Kidney (tissue), 11 donors: ENCODE data around the gene ZNF630. TPM values are rescaled to one million over a fixed set of nuclear protein-coding genes. Genes with fewer than 3 reads are reported as not detected.
"Not testable (repeated sequence)": the region's sequence is repeated elsewhere in the genome, so short reads cannot be mapped to it uniquely, and the experiment has no call there.

Experiments used
- DNase-seq, 5 donors: peaks; one replicate each; pipeline ENCODE4 v3.0.0-alpha.2; 2013 to 2020
- FAIRE-seq: peaks from 2 replicates; lab custom pipeline; 2012; peaks lifted over from hg19 to GRCh38; lab: Jason Lieb, UNC
- H3K27ac ChIP-seq, 2 donors: one replicate each; pipeline ENCODE4 v1.7.0; 2013; ENCODE audit warnings: low read depth in 2 of 2, low read length in 2 of 2, inconsistent platforms in 1 of 2
- H3K27me3 ChIP-seq: one replicate; pipeline ENCODE4 v1.7.1; 2013; ENCODE audit warnings: low read length, inconsistent platforms; ENCODE audit not compliant: control insufficient read depth, insufficient read depth
- H3K36me3 ChIP-seq, 3 donors: one replicate each; pipeline versions ENCODE4 v1.7.0 to v1.7.1; 2013; ENCODE audit warnings: low read length in 3 of 3, control low read depth in 1 of 3, inconsistent platforms in 1 of 3; ENCODE audit not compliant: insufficient read depth in 3 of 3, control insufficient read depth in 2 of 3
- H3K4me1 ChIP-seq, 3 donors: one replicate each; pipeline versions ENCODE4 v1.7.0 to v1.7.1; 2013; ENCODE audit warnings: low read length in 3 of 3, inconsistent platforms in 1 of 3, low read depth in 1 of 3; ENCODE audit not compliant: control insufficient read depth in 2 of 3, insufficient read depth in 2 of 3
- H3K4me3 ChIP-seq, 3 donors: one replicate each; pipeline versions ENCODE4 v1.7.0 to v1.8.1; 2013; ENCODE audit warnings: low read length in 3 of 3, control low read depth in 1 of 3, inconsistent platforms in 1 of 3
- H3K9ac ChIP-seq, 3 donors: one replicate each; pipeline versions ENCODE4 v1.7.0 to v1.7.1; 2013; ENCODE audit warnings: low read length in 3 of 3, control low read depth in 1 of 3, inconsistent platforms in 1 of 3
- H3K9me3 ChIP-seq, 3 donors: one replicate each; pipeline versions ENCODE4 v1.7.0 to v1.7.1; 2013; ENCODE audit warnings: low read length in 3 of 3, control low read depth in 1 of 3, inconsistent platforms in 1 of 3; ENCODE audit not compliant: control insufficient read depth in 2 of 3, insufficient read depth in 1 of 3
- intact Hi-C: fragments of 100-400 bp; cut with DNase I; formaldehyde crosslinking; loops from one replicate; pipeline ENCODE4 v1.11.1; 2022
- polyA plus RNA-seq: library from polyadenylated mRNA; stranded (reverse); fragments of 350-450 nt; fragmentation: Illumina TruSeq; extraction: RNeasy Lipid Tissue Mini Kit (QIAGEN cat#74804); gene quantifications from one replicate; pipeline ENCODE4 v1.2.3, GENCODE V29; 2014; ENCODE audit warnings: low read depth, low replicate concordance; ENCODE audit not compliant: insufficient read depth
- total RNA-seq: library from RNA; stranded (reverse); fragmentation: NEBNext Ultra II Directional; extraction: Animal tissue kit (Norgen Biotek cat#: 25700); gene quantifications from one replicate; pipeline ENCODE4 v1.2.1, GENCODE V29; 2021
- donor health status: control.
- donor health status: control.
- donor health status: DM: yes; HTN: yes; CAD: no.
- donor health status: Normal renal cell carcinoma (clear cell type).

Gene ZNF630
- total and polyA plus RNA-seq, 2 donors from 2014 or later: 3.2 to 3.3 TPM

- H3K9me3 ChIP-seq, intact Hi-C loops, H3K27ac ChIP-seq, H3K36me3 ChIP-seq, FAIRE-seq, H3K4me1 ChIP-seq, H3K9ac ChIP-seq, H3K27me3 ChIP-seq, DNase-seq, H3K4me3 ChIP-seq: not testable (repeated sequence)
These were observed 54.7 kb downstream of the ZNF630 start for GRCh38 chrX:48016583-48017310.

- H3K27ac ChIP-seq, intact Hi-C loops, FAIRE-seq, H3K27me3 ChIP-seq, H3K4me3 ChIP-seq, H3K4me1 ChIP-seq, H3K9ac ChIP-seq, H3K36me3 ChIP-seq, H3K9me3 ChIP-seq, DNase-seq: not testable (repeated sequence)
These were observed 61.9 kb downstream of the ZNF630 start for GRCh38 chrX:48009445-48009960.

Other genes with a start within 250 kb of the ZNF630 start
- gene ZNF81, start 234.7 kb downstream of the ZNF630 start, total RNA-seq: 16.1 TPM
- gene ZNF81, start 234.7 kb downstream of the ZNF630 start, polyA plus RNA-seq: 2.5 TPM
- gene ZNF182, start 67.7 kb downstream of the ZNF630 start, total RNA-seq: 5.8 TPM
- 3.2 TPM for gene ZNF182, start 67.7 kb downstream of the ZNF630 start, polyA plus RNA-seq
- gene SPACA5, start 64.7 kb downstream of the ZNF630 start, total RNA-seq: not detected
- not detected for gene SPACA5, start 64.7 kb downstream of the ZNF630 start, polyA plus RNA-seq
- not detected for gene SPACA5B, start 59.0 kb upstream of the ZNF630 start, total RNA-seq
- not detected for gene SPACA5B, start 59.0 kb upstream of the ZNF630 start, polyA plus RNA-seq
- gene SSX5, start 125.2 kb upstream of the ZNF630 start, total RNA-seq: not detected
- not detected for gene SSX5, start 125.2 kb upstream of the ZNF630 start, polyA plus RNA-seq
- gene SSX1, start 183.8 kb upstream of the ZNF630 start, total RNA-seq: not detected
- gene SSX1, start 183.8 kb upstream of the ZNF630 start, polyA plus RNA-seq: not detected